ENCODE measurements around the gene PI4KA. TPM values are rescaled to one million over a fixed set of nuclear protein-coding genes. Genes with fewer than 3 reads are reported as not detected.

The PI4KA gene
- total RNA-seq, 1 experiment from 2014 or later: 54.3 TPM

GRCh38 chr22:20763630-20764470 is 94.8 kb downstream of the PI4KA start:
- BruUV-seq (replicated peaks): no TSS peak
- no peaks in the 10 kb centered on the region; the same call in 1 of the 2 replicates for H3K36me3 ChIP-seq (ENCODE audit: control insufficient read depth, insufficient read depth, low read length)
- POLR2A ChIA-PET: no interaction called here
- TF ChIP-seq SIN3A (IDR thresholded peaks at IDR 0.05; ENCODE audit: borderline replicate concordance, insufficient read depth, low read depth, low read length): no peak
- TF ChIP-seq REST (IDR thresholded peaks at IDR 0.05; ENCODE audit: insufficient read depth in 1 of 2, low read depth in 2 of 2, low read length in 1 of 2): no peak
- no peak for TF ChIP-seq POLR2AphosphoS5 (IDR thresholded peaks at IDR 0.05; ENCODE audit: low read depth, low read length)
- H3K4me1 ChIP-seq (ENCODE audit: control insufficient read depth, insufficient read depth, low read length): no peaks in the 10 kb centered on the region
- DNase-seq (ENCODE audit: low read depth, low spot score) (no peak), ATAC-seq (no peak)
- in situ Hi-C loops (cut with HindIII; ENCODE audit: low pct_unique_long_range_greater_than_20kb, low sequenced_read_pairs): no loop called here
- CTCF ChIA-PET: no interaction called here
- no peak overlapping the region for H3K27ac ChIP-seq (ENCODE audit: low read length)
- intact Hi-C loops (cut with micrococcal nuclease; ENCODE audit: unreplicated experiment): no loop called here
- no peaks in the 10 kb centered on the region for H3K9me3 ChIP-seq (ENCODE audit: control insufficient read depth, insufficient read depth, low read depth, low read length)
- no peaks in the 10 kb centered on the region for H3K27me3 ChIP-seq (ENCODE audit: control insufficient read depth, insufficient read depth, low read length)
- H3K4me3 ChIP-seq (ENCODE audit: low read depth in 2 of 2, low read length in 2 of 2): no peak overlapping the region

- Histone ChIP-seq H3K9me3 (ENCODE audit: control insufficient read depth, insufficient read depth, low read depth, low read length) (no peaks in the 10 kb centered on the region), H3K4me3 (ENCODE audit: low read depth in 2 of 2, low read length in 2 of 2) (no peak overlapping the region), H3K4me1 (ENCODE audit: control insufficient read depth, insufficient read depth, low read length) (no peaks in the 10 kb centered on the region), H3K27me3 (ENCODE audit: control insufficient read depth, insufficient read depth, low read length) (no peaks in the 10 kb centered on the region), H3K27ac (ENCODE audit: low read length) (no peak overlapping the region), H3K36me3 (ENCODE audit: control insufficient read depth, insufficient read depth, low read length) (no peaks in the 10 kb centered on the region; the same call in 1 of the 2 replicates)
- intact Hi-C loops (cut with micrococcal nuclease; ENCODE audit: unreplicated experiment) (no loop called here), in situ Hi-C loops (cut with HindIII; ENCODE audit: low pct_unique_long_range_greater_than_20kb, low sequenced_read_pairs) (no loop called here)
- ATAC-seq (no peak), DNase-seq (ENCODE audit: low read depth, low spot score) (no peak)
- CTCF ChIA-PET: no interaction called here
- POLR2A ChIA-PET: no interaction called here
- no peak for TF ChIP-seq POLR2AphosphoS5 (IDR thresholded peaks at IDR 0.05; ENCODE audit: low read depth, low read length)
- TF ChIP-seq SIN3A (IDR thresholded peaks at IDR 0.05; ENCODE audit: borderline replicate concordance, insufficient read depth, low read depth, low read length): no peak
- no peak for TF ChIP-seq REST (IDR thresholded peaks at IDR 0.05; ENCODE audit: insufficient read depth in 1 of 2, low read depth in 2 of 2, low read length in 1 of 2)
- no TSS peak for BruUV-seq (replicated peaks)
Observed at GRCh38 chr22:20762233-20762796, 96.3 kb downstream of the PI4KA start.
